ENCODE results near the gene KLRF1. TPM values are rescaled to one million over a fixed set of nuclear protein-coding genes. Genes with fewer than 3 reads are reported as not detected.
A peak's percentile ranks its signal among the peaks of the same experiment; 100 is the strongest.

The KLRF1 gene
- total RNA-seq, 4 donors from 2014 or later, result not detected

DNA sequence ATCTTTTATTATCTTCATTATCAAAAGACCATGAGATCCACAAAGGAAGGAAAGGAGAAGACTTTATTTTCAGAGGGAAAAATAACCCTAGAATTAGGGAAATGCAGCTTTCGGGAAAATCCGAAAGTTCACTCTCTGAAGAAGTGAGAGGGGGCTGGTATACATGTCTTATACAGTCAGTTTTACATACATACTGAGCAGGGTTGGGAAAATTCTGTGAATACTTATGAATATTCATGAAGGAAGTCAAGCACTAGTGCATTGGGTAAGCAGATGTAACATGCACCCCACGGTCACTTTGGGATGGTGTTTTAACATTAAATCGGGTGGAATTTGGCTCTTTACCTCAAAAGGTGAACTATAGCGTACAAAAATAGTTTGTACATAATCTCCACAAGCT, 15.7 kb upstream of the KLRF1 start:
- peaks cover 15% of the 10 kb centered on the region for H3K27me3 ChIP-seq
- H3K4me3 ChIP-seq, result no peak overlapping the region
- no peaks in the 10 kb centered on the region for H3K36me3 ChIP-seq
- 85 to 88% methylated on average over 5 of the region's 5 CpGs for WGBS, 2 donors (ENCODE audit: low coverage in 1 of 2)
- H3K9me3 ChIP-seq, result no peaks in the 10 kb centered on the region
- ATAC-seq, result no peak
- no peak for TF ChIP-seq POLR2AphosphoS5 (IDR thresholded peaks at IDR 0.05)
- TF ChIP-seq, protein P1, sequence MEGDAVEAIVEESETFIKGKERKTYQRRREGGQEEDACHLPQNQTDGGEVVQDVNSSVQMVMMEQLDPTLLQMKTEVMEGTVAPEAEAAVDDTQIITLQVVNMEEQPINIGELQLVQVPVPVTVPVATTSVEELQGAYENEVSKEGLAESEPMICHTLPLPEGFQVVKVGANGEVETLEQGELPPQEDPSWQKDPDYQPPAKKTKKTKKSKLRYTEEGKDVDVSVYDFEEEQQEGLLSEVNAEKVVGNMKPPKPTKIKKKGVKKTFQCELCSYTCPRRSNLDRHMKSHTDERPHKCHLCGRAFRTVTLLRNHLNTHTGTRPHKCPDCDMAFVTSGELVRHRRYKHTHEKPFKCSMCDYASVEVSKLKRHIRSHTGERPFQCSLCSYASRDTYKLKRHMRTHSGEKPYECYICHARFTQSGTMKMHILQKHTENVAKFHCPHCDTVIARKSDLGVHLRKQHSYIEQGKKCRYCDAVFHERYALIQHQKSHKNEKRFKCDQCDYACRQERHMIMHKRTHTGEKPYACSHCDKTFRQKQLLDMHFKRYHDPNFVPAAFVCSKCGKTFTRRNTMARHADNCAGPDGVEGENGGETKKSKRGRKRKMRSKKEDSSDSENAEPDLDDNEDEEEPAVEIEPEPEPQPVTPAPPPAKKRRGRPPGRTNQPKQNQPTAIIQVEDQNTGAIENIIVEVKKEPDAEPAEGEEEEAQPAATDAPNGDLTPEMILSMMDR (IDR thresholded peaks at IDR 0.05), result no peak
- no peak for TF ChIP-seq EP300 (IDR thresholded peaks at IDR 0.05)
- no peak for TF ChIP-seq POLR2A (IDR thresholded peaks at IDR 0.05)
- no peaks in the 10 kb centered on the region for H3K4me1 ChIP-seq
- H3K27ac ChIP-seq, result no peak overlapping the region

DNA sequence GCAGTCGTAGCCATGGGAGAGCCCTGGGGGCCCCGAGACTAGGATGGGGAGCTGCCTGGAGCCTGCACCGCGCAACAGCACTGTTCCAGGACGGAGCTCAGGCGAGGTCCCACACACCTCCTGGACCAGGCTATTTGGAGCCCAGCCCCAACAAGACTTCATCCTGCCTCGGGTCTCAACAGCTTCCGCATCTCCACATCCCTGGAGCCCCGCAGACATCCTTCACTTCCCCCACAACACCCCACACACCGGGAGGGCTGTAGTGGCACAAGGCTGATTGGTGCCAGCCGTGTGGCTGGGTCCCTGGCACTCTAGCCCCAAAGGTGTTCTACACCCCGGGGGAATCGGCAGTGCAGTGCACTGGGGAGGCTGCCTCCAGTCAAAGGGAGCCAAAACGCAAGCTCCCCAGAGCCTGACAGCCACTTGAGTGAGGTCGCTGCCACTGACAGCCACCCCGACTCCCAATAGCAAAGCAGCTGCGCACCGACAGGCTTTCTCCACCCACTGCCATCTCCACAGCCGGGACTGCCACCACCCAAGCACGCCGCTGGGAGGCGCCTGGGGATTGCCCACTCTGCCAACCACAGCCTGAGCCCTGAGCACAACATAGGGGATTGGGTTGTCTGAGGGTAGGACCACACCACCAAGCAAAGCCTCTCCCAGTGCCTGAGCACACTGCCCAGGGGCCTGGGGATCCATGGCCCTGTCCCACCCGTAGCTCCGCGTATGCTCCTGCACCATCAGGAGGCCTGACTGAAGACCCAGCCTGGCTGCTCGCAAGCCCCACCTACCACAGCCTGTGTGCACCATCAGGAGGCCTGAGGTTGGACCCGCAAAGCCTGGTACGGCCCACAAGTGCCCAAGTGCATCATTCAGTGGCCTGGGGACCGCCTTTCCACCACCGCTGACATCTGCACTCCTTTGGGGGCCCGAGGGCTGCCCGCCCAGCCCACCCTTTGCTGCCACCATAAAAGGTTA, 13.2 kb upstream of the KLRF1 start:
- H3K4me3 ChIP-seq, result peak overlapping the region in 1 of 2 donors; percentile 20
- peaks cover 15% of the 10 kb centered on the region for H3K27me3 ChIP-seq
- TF ChIP-seq EP300 (IDR thresholded peaks at IDR 0.05), result no peak
- no peak for TF ChIP-seq POLR2A (IDR thresholded peaks at IDR 0.05)
- TF ChIP-seq, protein P1 (IDR thresholded peaks at IDR 0.05), result peak in 3 of 4 experiments; percentile 35 to 59 (median 45)
- no peak for TF ChIP-seq POLR2AphosphoS5 (IDR thresholded peaks at IDR 0.05)
- no peaks in the 10 kb centered on the region for H3K36me3 ChIP-seq
- H3K4me1 ChIP-seq, result no peaks in the 10 kb centered on the region
- peak; percentile 77 for ATAC-seq
- no peaks in the 10 kb centered on the region for H3K9me3 ChIP-seq
- 20 to 68% methylated on average over 2 to 4 of the region's 32 CpGs for WGBS, 2 donors (ENCODE audit: low coverage in 1 of 2)
- H3K27ac ChIP-seq, result no peak overlapping the region

DNA sequence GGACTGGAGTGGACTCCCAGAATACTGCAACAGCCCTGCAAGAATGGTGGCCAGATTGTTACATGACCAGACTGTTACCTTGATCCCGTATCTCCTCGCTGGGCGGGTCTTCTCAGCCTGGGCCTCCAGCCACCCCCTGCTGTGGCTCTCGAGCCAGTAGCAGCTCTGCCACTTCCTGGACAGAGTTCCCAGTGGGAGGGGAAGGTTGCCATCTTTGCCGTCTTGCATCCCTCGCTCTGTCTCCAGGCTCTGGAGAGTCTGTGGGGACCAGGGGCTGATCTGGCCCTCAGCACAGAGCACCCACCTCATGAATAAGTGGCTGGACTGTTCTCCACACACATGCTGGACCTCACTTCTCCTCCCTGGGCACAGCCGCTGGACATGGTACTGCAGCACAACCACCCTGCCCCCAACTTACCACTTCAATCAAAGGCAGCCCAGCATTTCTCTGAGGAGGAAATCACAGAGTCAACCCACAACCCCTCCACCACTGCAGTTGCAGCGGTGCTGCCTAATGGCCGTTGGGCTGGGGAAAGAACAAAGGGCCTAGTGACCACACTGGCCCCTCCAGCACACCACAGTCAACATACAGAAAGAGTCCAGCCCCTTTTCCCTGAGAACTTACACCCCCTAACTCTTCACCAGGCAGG, 6.9 kb upstream of the KLRF1 start:
- Histone ChIP-seq H3K27ac (no peak overlapping the region), H3K27me3 (peaks cover 17% of the 10 kb centered on the region), H3K4me3 (no peak overlapping the region), H3K36me3 (no peaks in the 10 kb centered on the region), H3K4me1 (no peaks in the 10 kb centered on the region), H3K9me3 (no peaks in the 10 kb centered on the region)
- no peak for ATAC-seq
- 79 to 80% methylated on average over 1 to 2 of the region's 9 CpGs for WGBS, 2 donors (ENCODE audit: low coverage in 1 of 2)
- TF ChIP-seq, protein P1 (IDR thresholded peaks at IDR 0.05), result no peak
- no peak for TF ChIP-seq POLR2A (IDR thresholded peaks at IDR 0.05)
- TF ChIP-seq POLR2AphosphoS5 (IDR thresholded peaks at IDR 0.05), result no peak
- no peak for TF ChIP-seq EP300 (IDR thresholded peaks at IDR 0.05)

DNA sequence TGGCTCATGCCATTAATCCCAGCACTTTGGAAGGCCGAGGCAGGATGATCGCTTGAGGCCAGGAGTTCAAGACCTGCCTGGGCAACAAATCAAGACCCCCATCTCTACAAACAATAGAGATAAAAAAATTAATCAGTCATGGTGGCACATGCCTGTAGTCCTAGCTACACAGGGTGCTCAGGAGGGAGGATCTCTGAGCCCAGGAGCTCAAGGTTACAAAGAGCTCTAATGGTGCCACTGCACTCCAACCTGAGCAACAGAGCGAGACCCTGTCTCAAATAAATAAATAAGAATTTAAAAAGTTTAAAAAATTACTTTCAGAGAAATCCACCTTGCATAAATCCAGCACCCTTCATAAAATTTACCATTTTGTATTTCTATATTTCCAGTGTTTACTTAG, 2.2 kb downstream of the KLRF1 start:
- no peak overlapping the region for H3K4me3 ChIP-seq
- no peaks in the 10 kb centered on the region for H3K9me3 ChIP-seq
- 52 to 70% methylated on average over 3 of the region's 3 CpGs for WGBS, 2 donors (ENCODE audit: low coverage in 1 of 2)
- no peaks in the 10 kb centered on the region for H3K27me3 ChIP-seq
- H3K27ac ChIP-seq, result no peak overlapping the region
- H3K4me1 ChIP-seq, result no peaks in the 10 kb centered on the region
- no peaks in the 10 kb centered on the region for H3K36me3 ChIP-seq
- TF ChIP-seq EP300 (IDR thresholded peaks at IDR 0.05) (no peak), POLR2A (IDR thresholded peaks at IDR 0.05) (no peak), POLR2AphosphoS5 (IDR thresholded peaks at IDR 0.05) (no peak)
- TF ChIP-seq, protein P1 (IDR thresholded peaks at IDR 0.05), result no peak
- no peak for ATAC-seq

All from gastroesophageal sphincter (tissue), 4 donors.